CD14-positive monocyte (primary cell): ENCODE data around the gene RER1. TPM values are rescaled to one million over a fixed set of nuclear protein-coding genes. Genes with fewer than 3 reads are reported as not detected.

Experiments used
- DNase-seq, 3 donors: peaks; one replicate each; pipeline ENCODE4 v3.0.0-alpha.2; 2011 to 2022
- H2AFZ ChIP-seq: 2 replicates; pipeline ENCODE4 v1.6.0; 2012; ENCODE audit warnings: mild to moderate bottlenecking, low read depth, low read length, inconsistent platforms; ENCODE audit not compliant: insufficient read depth, poor library complexity, severe bottlenecking
- H3K27ac ChIP-seq, 2 donors: 1 replicate in 1 of 2; 2 replicates in 1 of 2; pipeline ENCODE4 v1.5.1; 2012 to 2013; ENCODE audit warnings: low read length in 2 of 2, control low read depth in 1 of 2, inconsistent platforms in 1 of 2, low read depth in 1 of 2, mild to moderate bottlenecking in 1 of 2
- H3K27me3 ChIP-seq, 2 donors: one replicate each; pipeline versions ENCODE4 v1.6.0 to v1.6.1; 2011 to 2013; ENCODE audit warnings: low read length in 2 of 2; ENCODE audit not compliant: control insufficient read depth in 2 of 2, insufficient read depth in 2 of 2
- H3K36me3 ChIP-seq, 2 donors: replicated peaks in 1 of 2; 1 replicate in 1 of 2; 2 replicates in 1 of 2; pipeline versions ENCODE4 v1.5.1 to v1.6.1; 2012 to 2013; ENCODE audit warnings: low read length in 2 of 2, control low read depth in 1 of 2, inconsistent platforms in 1 of 2, mild to moderate bottlenecking in 1 of 2; ENCODE audit not compliant: insufficient read depth in 2 of 2, control insufficient read depth in 1 of 2
- H3K4me1 ChIP-seq, 2 donors: 1 replicate in 1 of 2; 2 replicates in 1 of 2; pipeline versions ENCODE4 v1.5.1 to v1.6.1; 2012 to 2013; ENCODE audit warnings: low read length in 2 of 2, control low read depth in 1 of 2, inconsistent platforms in 1 of 2, mild to moderate bottlenecking in 1 of 2, moderate library complexity in 1 of 2; ENCODE audit not compliant: insufficient read depth in 2 of 2, control insufficient read depth in 1 of 2
- H3K4me2 ChIP-seq: replicated peaks from 2 replicates; pipeline ENCODE3; 2012; ENCODE audit warnings: low read length, moderate library complexity, mild to moderate bottlenecking; ENCODE audit not compliant: poor library complexity, severe bottlenecking; ENCODE audit errors: extremely low read depth
- H3K4me3 ChIP-seq, 3 experiments: fragments of 200-600 bp in 1 of 3; sonication (generic) in 1 of 3; replicated peaks in 1 of 3; 1 replicate in 2 of 3; 2 replicates in 1 of 3; pipeline ENCODE4 v1.5.1; 2011 to 2013; ENCODE audit warnings: low read length in 3 of 3, mild to moderate bottlenecking in 3 of 3, control low read depth in 2 of 3, low read depth in 2 of 3, inconsistent platforms in 1 of 3, moderate library complexity in 1 of 3
- H3K79me2 ChIP-seq: 2 replicates; pipeline ENCODE4 v1.6.0; 2012; ENCODE audit warnings: mild to moderate bottlenecking, control low read depth, inconsistent platforms, low read length, moderate library complexity; ENCODE audit not compliant: insufficient read depth
- H3K9ac ChIP-seq: 2 replicates; pipeline ENCODE4 v1.6.0; 2017; ENCODE audit warnings: low read length, mild to moderate bottlenecking; ENCODE audit not compliant: insufficient read depth, poor library complexity, severe bottlenecking
- H3K9me3 ChIP-seq, 2 donors: replicated peaks in 1 of 2; 1 replicate in 1 of 2; 2 replicates in 1 of 2; pipeline versions ENCODE4 v1.5.1 to v1.6.1; 2012 to 2013; ENCODE audit warnings: low read length in 2 of 2, control low read depth in 1 of 2; ENCODE audit not compliant: control insufficient read depth in 1 of 2, insufficient read depth in 1 of 2
- H4K20me1 ChIP-seq: 2 replicates; pipeline ENCODE4 v1.6.0; 2012; ENCODE audit warnings: mild to moderate bottlenecking, low read length, control low read depth, moderate library complexity; ENCODE audit not compliant: insufficient read depth
- H3K27ac Mint-ChIP-seq, 7 donors: one replicate each; pipeline ENCODE4 v1.8.0; 2020; ENCODE audit warnings: mild to moderate bottlenecking in 7 of 7, mixed read lengths in 7 of 7, moderate library complexity in 6 of 7, inconsistent platforms in 2 of 7
- H3K27me3 Mint-ChIP-seq, 3 donors: one replicate each; pipeline ENCODE4 v1.8.0; 2021 to 2022; ENCODE audit warnings: low read depth in 3 of 3, mild to moderate bottlenecking in 3 of 3, mixed read lengths in 3 of 3, moderate library complexity in 3 of 3, inconsistent platforms in 1 of 3
- H3K36me3 Mint-ChIP-seq, 2 donors: one replicate each; pipeline ENCODE4 v1.8.0; 2020; ENCODE audit warnings: mixed read lengths in 2 of 2, inconsistent platforms in 1 of 2, mild to moderate bottlenecking in 1 of 2
- H3K4me1 Mint-ChIP-seq: one replicate; pipeline ENCODE4 v1.8.0; 2020; ENCODE audit warnings: mild to moderate bottlenecking, mixed read lengths
- H3K4me3 Mint-ChIP-seq, 2 donors: one replicate each; pipeline ENCODE4 v1.8.0; 2020; ENCODE audit warnings: mild to moderate bottlenecking in 2 of 2, mixed read lengths in 2 of 2, moderate library complexity in 1 of 2
- H3K9me3 Mint-ChIP-seq, 7 donors: one replicate each; pipeline ENCODE4 v1.8.0; 2020 to 2022; ENCODE audit warnings: mixed read lengths in 7 of 7, mild to moderate bottlenecking in 6 of 7, moderate library complexity in 6 of 7, inconsistent platforms in 2 of 7
- WGBS: methylation state at CpG from one replicate; pipeline ENCODE4 v1.1.5; 2013; ENCODE audit warnings: missing lambda C conversion rate; ENCODE audit not compliant: insufficient coverage; 5-methylcytosine and 5-hydroxymethylcytosine counted together
- intact Hi-C, 2 donors: fragments of 100-400 bp; cut with micrococcal nuclease; formaldehyde crosslinking; loops; one replicate each; pipeline versions ENCODE4 v1.15.0 to v1.15.1; 2023
- polyA plus RNA-seq, 3 donors: library from polyadenylated mRNA; depleted of rRNA in 1 of 3; unstranded in 2 of 3; stranded (reverse) in 1 of 3; fragments of 300-500 nt in 2 of 3; fragments of >200 nt in 1 of 3; fragmentation: Illumina TruSeq in 2 of 3; gene quantifications; 1 replicate in 2 of 3; 2 replicates in 1 of 3; pipeline ENCODE4 v1.2.3, GENCODE V29; 2012 to 2021
- TF ChIP-seq, protein P1 (sequence below): fragments of 200-600 bp; IDR thresholded peaks from one replicate; pipeline ENCODE4 v1.8.0; 2022; ENCODE audit warnings: antibody characterized with exemption, mild to moderate bottlenecking

RER1 gene
- polyA plus RNA-seq, 3 donors = 98.3 to 235 (median 193) TPM

DNA sequence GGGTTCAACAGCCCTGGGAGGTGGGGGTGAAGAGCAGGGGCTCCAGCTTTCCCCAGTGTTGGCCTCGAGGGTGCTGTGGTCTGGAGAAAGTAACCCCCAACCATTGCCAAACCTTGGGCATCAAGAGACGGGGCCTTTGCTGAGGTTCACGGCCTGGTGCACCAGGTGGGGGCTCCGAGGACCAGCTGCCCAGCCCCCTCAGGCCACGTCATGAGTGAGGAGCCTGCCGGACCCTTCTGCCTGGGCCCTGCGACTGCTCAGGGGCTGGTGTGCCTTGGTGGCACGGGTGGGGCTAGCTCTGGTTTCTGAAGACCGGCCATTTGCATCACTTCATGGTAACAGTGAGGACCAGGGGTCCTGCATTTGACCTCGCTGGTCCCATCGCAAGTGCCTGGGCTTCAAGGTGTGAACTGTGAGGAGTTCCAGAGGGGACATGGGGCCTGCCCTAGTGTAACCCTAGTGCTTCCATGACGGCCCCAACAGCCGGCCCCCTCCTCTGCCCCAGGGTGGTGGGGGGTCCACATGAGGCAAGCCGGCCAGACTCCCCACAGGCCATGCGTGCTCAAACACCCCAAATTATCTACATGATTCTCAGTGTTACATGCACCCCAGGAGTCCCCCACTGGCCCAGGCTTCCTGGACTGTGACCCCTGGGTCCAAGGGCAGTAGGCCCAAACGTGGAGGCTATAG lies 13.7 kb upstream of the RER1 start:
- H3K27ac Mint-ChIP-seq = no peak overlapping the region
- no peaks in the 10 kb centered on the region for H3K36me3 Mint-ChIP-seq
- no peak overlapping the region for H3K27ac ChIP-seq
- H2AFZ ChIP-seq = no peak overlapping the region
- no peak overlapping the region for H3K4me2 ChIP-seq
- 96% methylated on average over 12 of the region's 16 CpGs for WGBS
- TF ChIP-seq, protein P1, sequence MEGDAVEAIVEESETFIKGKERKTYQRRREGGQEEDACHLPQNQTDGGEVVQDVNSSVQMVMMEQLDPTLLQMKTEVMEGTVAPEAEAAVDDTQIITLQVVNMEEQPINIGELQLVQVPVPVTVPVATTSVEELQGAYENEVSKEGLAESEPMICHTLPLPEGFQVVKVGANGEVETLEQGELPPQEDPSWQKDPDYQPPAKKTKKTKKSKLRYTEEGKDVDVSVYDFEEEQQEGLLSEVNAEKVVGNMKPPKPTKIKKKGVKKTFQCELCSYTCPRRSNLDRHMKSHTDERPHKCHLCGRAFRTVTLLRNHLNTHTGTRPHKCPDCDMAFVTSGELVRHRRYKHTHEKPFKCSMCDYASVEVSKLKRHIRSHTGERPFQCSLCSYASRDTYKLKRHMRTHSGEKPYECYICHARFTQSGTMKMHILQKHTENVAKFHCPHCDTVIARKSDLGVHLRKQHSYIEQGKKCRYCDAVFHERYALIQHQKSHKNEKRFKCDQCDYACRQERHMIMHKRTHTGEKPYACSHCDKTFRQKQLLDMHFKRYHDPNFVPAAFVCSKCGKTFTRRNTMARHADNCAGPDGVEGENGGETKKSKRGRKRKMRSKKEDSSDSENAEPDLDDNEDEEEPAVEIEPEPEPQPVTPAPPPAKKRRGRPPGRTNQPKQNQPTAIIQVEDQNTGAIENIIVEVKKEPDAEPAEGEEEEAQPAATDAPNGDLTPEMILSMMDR = no peak
- H4K20me1 ChIP-seq = no peaks in the 10 kb centered on the region
- H3K4me1 Mint-ChIP-seq = peaks cover 9% of the 10 kb centered on the region
- H3K9me3 ChIP-seq = no peaks in the 10 kb centered on the region
- H3K9me3 Mint-ChIP-seq = peaks cover 0 to 6% (median 0%) of the 10 kb centered on the region in 7 donors
- intact Hi-C loops = no loop called here
- H3K27me3 Mint-ChIP-seq = peaks cover 0 to 1% (median 0%) of the 10 kb centered on the region in 3 donors
- DNase-seq = no peak
- no peak overlapping the region for H3K4me3 Mint-ChIP-seq
- H3K4me1 ChIP-seq = peaks cover 4 to 6% of the 10 kb centered on the region in 2 donors
- H3K36me3 ChIP-seq = no peaks in the 10 kb centered on the region
- no peak overlapping the region for H3K9ac ChIP-seq
- H3K79me2 ChIP-seq = no peaks in the 10 kb centered on the region
- no peaks in the 10 kb centered on the region for H3K27me3 ChIP-seq
- no peak overlapping the region for H3K4me3 ChIP-seq

DNA sequence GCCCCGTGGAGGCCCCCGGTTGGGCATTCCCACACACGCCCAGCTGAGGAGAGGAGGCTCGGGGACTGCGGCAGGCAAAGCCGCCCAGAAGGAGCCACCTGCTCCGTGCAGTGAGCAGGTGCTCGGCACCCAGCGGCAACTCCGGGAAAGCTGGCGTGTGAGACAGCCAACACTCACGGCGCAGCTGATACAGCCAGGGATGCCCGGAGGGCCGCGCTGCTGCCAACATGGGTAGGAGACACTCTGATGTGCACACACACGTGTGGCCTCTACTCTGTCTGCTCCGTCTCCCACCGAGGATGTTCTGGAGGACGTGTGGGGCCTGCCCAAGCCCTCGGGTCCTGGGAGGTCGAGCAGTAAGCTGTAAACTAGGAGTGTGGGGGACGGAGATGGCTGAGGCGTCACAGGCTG lies 13.2 kb upstream of the RER1 start:
- Mint-ChIP-seq H3K9me3 (peaks cover 0 to 6% (median 0%) of the 10 kb centered on the region in 7 donors), H3K4me1 (peaks cover 9% of the 10 kb centered on the region), H3K36me3 (no peaks in the 10 kb centered on the region), H3K27me3 (peaks cover 0 to 2% (median 1%) of the 10 kb centered on the region in 3 donors), H3K4me3 (no peak overlapping the region), H3K27ac (no peak overlapping the region)
- 95% methylated on average over 22 of the region's 24 CpGs for WGBS
- H3K9me3 ChIP-seq = no peaks in the 10 kb centered on the region
- TF ChIP-seq, protein P1 = no peak
- H3K36me3 ChIP-seq = no peaks in the 10 kb centered on the region
- no peak overlapping the region for H3K4me2 ChIP-seq
- no peaks in the 10 kb centered on the region for H3K79me2 ChIP-seq
- no peaks in the 10 kb centered on the region for H3K27me3 ChIP-seq
- H4K20me1 ChIP-seq = no peaks in the 10 kb centered on the region
- no peak overlapping the region for H3K4me3 ChIP-seq
- H2AFZ ChIP-seq = no peak overlapping the region
- H3K9ac ChIP-seq = no peak overlapping the region
- H3K4me1 ChIP-seq = peaks cover 4 to 6% of the 10 kb centered on the region in 2 donors
- no peak overlapping the region for H3K27ac ChIP-seq
- no peak for DNase-seq
- intact Hi-C loops = no loop called here
